ENCODE data around the gene POMT2. TPM values are rescaled to one million over a fixed set of nuclear protein-coding genes. Genes with fewer than 3 reads are reported as not detected.
"Not testable (repeated sequence)": the region's sequence is repeated elsewhere in the genome, so short reads cannot be mapped to it uniquely, and the experiment has no call there.

The POMT2 gene
- total RNA-seq, 4 donors from 2014 or later: 19.1 to 36.4 (median 25.7) TPM

- WGBS, 2 donors: 86 to 91% methylated on average over 2 of the region's 2 CpGs
- no peak for DNase-seq
- H3K36me3 ChIP-seq: peaks cover 14 to 25% of the 10 kb centered on the region in 2 donors
- H3K4me3 ChIP-seq (replicated peaks in 1 of 3): no peak overlapping the region
- H3K27ac ChIP-seq: no peak overlapping the region
- no peak for TF ChIP-seq POLR2A (IDR thresholded peaks at IDR 0.05)
- TF ChIP-seq CTCF (IDR thresholded peaks at IDR 0.05): no peak
- intact Hi-C loops (cut with DNase I): no loop called here
- H3K9me3 ChIP-seq: no peaks in the 10 kb centered on the region
- H3K27me3 ChIP-seq: no peaks in the 10 kb centered on the region
- H3K4me1 ChIP-seq: no peaks in the 10 kb centered on the region
These were observed 17.6 kb upstream of the POMT2 start for GRCh38 chr14:77338302-77338701.

- no peak for TF ChIP-seq POLR2A (IDR thresholded peaks at IDR 0.05)
- no peak for TF ChIP-seq CTCF (IDR thresholded peaks at IDR 0.05)
- no peak overlapping the region for H3K4me3 ChIP-seq (replicated peaks in 1 of 3)
- WGBS, 2 donors: 91 to 98% methylated on average over 3 of the region's 3 CpGs
- no peak for DNase-seq
- H3K4me1 ChIP-seq: no peaks in the 10 kb centered on the region
- intact Hi-C loops (cut with DNase I): no loop called here
- H3K27me3 ChIP-seq: no peaks in the 10 kb centered on the region
- H3K36me3 ChIP-seq: peaks cover 14 to 24% of the 10 kb centered on the region in 2 donors
- H3K9me3 ChIP-seq: no peaks in the 10 kb centered on the region
- H3K27ac ChIP-seq: no peak overlapping the region
These were observed 17.2 kb upstream of the POMT2 start for GRCh38 chr14:77337880-77338279.

- WGBS, 2 donors: 96 to 98% methylated on average over 9 of the region's 9 CpGs
- H3K27ac ChIP-seq; intact Hi-C loops (cut with DNase I); H3K9me3 ChIP-seq; H3K27me3 ChIP-seq; DNase-seq; H3K4me3 ChIP-seq (replicated peaks in 1 of 3); H3K4me1 ChIP-seq: not testable (repeated sequence)
- H3K36me3 ChIP-seq: peaks cover 14 to 18% of the 10 kb centered on the region in 2 donors
These were observed 16.6 kb upstream of the POMT2 start for GRCh38 chr14:77337255-77337654.

- H3K27ac ChIP-seq: no peak overlapping the region
- DNase-seq: no peak
- H3K4me1 ChIP-seq: no peaks in the 10 kb centered on the region
- intact Hi-C loops (cut with DNase I): no loop called here
- no peaks in the 10 kb centered on the region for H3K27me3 ChIP-seq
- no peaks in the 10 kb centered on the region for H3K9me3 ChIP-seq
- no peak overlapping the region for H3K4me3 ChIP-seq (replicated peaks in 1 of 3)
- TF ChIP-seq POLR2A (IDR thresholded peaks at IDR 0.05) (no peak), CTCF (IDR thresholded peaks at IDR 0.05) (no peak)
- WGBS, 2 donors: 85 to 88% methylated on average over 3 of the region's 3 CpGs
- peaks cover 1 to 6% of the 10 kb centered on the region in 2 donors for H3K36me3 ChIP-seq
These were observed 14.9 kb upstream of the POMT2 start for GRCh38 chr14:77335576-77335975.

GRCh38 chr14:77329872-77330271, 9.2 kb upstream of the POMT2 start:
- no peaks in the 10 kb centered on the region for H3K27me3 ChIP-seq
- H3K27ac ChIP-seq: no peak overlapping the region
- intact Hi-C loops (cut with DNase I): no loop called here
- WGBS, 2 donors: 82 to 83% methylated on average over 7 of the region's 7 CpGs
- H3K36me3 ChIP-seq: no peaks in the 10 kb centered on the region
- no peak for TF ChIP-seq CTCF (IDR thresholded peaks at IDR 0.05)
- TF ChIP-seq POLR2A (IDR thresholded peaks at IDR 0.05): no peak
- H3K4me3 ChIP-seq (replicated peaks in 1 of 3): no peak overlapping the region
- no peaks in the 10 kb centered on the region for H3K9me3 ChIP-seq
- no peak for DNase-seq
- H3K4me1 ChIP-seq: peaks cover 0 to 5% of the 10 kb centered on the region in 2 donors

- Histone ChIP-seq H3K4me3 (replicated peaks in 1 of 3) (no peak overlapping the region), H3K36me3 (no peaks in the 10 kb centered on the region), H3K4me1 (peaks cover 2 to 5% of the 10 kb centered on the region in 2 donors), H3K27me3 (no peaks in the 10 kb centered on the region), H3K27ac (no peak overlapping the region), H3K9me3 (no peaks in the 10 kb centered on the region)
- intact Hi-C loops (cut with DNase I): no loop called here
- WGBS, 2 donors: 100% methylated on average over 1 of the region's 1 CpG; no CpG with 5 or more reads in 1 of the 2 donors
- TF ChIP-seq CTCF (IDR thresholded peaks at IDR 0.05) (no peak), POLR2A (IDR thresholded peaks at IDR 0.05) (no peak)
- no peak for DNase-seq
These were observed 6.4 kb upstream of the POMT2 start for GRCh38 chr14:77327111-77327510.
